GM21390 (cell line): ENCODE measurements around the gene SGTA.

Experiments used
- ATAC-seq: cut with Tn5 transposase; IDR thresholded peaks from one replicate; pipeline ENCODE4 v1.9.1; 2021; ENCODE audit not compliant: unreplicated experiment

Gene SGTA

DNA sequence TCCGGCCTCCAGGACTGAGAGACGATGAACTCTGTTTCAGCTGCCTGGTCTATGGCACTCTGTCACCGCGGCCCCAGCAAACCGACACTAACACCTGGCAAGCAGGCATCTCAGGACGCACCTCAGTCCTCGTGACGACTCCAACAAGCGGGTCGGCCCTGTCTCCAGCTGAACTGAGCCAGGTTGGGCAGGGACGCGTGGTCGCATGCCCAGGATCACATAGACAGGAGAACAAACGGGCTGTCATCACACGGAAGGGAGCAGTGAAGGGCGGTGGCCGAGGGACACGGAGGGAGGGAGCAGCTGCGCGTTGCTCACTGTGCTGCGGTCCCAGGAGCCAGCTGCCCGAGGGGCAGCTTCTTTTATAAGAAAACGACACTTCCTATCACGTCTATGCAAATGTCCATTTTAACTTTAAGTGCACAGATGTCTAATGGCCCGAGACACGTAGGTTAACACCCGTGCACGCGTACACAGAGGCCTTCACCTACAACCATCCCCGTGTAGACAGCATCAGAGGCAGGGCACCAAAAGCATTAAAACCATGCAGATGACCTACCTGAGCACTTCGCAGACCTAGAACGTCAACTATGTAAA is 8.9 kb downstream of the SGTA start:
- ATAC-seq = no peak

DNA sequence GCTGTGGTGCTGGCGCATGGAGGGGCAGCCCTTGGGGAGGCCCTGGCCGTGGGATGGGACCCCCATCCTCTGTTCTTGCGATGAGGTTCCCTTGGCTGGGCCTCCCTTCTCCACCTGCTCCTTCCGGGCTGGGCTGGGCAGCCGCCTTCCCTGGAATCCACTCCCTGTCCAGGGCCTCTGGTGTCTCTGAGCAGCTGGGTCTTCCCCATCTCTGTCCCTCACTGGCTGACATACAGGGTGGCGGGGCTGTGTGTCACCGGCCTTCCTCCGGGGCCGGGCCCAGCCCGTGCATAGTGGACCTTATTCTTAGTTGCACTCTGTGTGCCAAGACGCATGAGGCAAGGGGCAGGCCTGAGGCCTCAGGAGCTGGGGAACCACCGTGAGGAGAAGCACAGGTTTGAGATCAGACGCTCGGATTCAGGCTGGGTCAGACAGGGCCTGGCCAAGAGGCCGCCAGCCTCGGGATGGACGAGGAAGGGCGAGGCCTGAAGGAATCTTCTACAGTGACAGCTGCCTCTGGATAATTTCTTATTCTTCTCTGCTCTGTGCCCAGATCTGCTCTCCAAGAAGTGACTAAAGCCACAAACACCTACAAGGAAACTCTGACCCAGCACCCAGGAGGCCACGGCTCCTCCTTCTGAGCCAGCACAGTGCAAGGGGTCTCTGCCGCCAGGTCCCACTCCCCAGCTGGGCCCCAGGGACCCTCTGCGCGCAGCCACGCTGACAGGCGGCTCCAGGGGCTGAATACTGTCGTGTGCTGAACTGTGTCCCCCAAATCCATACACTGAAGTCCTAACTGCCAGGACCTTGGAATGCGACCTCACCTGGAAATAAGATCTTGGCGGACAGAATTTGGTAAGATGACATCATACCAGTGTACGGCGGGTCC is 11.0 kb downstream of the SGTA start:
- ATAC-seq = no peak

DNA sequence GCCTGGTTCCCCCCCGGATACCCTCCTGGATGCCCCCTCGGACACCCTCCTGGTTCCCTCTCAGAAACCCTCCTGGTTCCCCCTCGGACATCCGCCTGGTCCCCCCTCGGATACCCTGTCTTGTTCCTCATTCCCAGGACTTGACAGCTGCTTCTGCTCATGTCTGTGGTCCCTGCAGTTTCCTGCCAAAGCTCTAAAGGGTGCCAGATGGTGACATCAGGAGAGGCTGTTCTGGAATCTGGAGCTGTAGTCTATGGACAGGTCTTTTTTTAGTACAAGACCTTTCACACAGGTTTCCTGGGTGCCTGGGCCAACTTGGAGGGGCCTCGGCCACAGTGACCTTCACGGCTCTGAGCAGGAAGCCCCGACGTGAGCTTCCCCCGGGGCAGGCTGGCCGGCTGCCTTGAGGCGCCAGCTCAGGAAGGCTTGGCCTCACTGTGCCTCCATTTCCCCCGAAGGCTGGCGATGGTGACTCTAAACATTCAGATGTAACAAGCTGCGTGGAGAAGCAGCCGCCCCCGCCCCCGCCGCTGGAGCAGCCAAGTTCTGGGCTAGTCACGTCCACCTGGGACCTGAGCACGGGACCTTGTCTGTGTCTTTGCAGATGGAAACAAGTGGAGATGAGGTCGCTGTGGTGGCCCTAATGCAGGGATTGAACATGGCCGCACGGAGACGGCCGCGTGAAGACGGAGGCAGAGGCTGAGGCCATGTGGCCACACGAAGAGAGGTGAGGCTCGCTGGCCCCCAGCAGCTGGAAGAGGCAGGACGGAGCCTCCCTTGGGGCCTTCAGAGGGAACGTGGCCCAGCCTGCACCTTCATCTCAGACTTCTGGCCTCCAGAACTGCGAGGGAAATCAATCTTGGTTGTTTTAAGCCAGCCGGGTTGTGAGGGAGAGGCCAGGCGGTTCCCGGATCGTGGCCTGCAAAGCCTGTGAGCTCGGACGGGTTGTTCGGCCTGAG is 12.7 kb downstream of the SGTA start:
- no peak for ATAC-seq

DNA sequence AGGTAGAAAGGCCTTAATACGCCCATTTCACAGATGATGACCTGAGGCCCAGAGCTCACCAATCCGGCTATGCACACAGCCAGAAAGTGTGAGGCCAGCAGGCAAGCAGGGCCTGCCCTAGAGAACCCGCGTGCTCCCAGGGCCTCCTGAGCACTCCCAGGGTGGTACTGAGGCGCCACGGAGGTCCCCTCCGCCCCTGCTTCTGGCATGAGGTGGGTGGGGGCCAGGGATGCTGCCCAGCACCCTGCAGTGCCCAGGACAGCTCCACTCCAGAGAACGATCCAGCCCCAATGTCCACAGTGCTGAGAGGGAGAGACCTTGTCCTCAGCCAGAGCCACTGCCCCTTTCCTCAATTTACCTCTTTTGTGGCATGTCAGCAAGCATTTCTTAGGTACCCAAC is 13.9 kb downstream of the SGTA start:
- no peak for ATAC-seq

DNA sequence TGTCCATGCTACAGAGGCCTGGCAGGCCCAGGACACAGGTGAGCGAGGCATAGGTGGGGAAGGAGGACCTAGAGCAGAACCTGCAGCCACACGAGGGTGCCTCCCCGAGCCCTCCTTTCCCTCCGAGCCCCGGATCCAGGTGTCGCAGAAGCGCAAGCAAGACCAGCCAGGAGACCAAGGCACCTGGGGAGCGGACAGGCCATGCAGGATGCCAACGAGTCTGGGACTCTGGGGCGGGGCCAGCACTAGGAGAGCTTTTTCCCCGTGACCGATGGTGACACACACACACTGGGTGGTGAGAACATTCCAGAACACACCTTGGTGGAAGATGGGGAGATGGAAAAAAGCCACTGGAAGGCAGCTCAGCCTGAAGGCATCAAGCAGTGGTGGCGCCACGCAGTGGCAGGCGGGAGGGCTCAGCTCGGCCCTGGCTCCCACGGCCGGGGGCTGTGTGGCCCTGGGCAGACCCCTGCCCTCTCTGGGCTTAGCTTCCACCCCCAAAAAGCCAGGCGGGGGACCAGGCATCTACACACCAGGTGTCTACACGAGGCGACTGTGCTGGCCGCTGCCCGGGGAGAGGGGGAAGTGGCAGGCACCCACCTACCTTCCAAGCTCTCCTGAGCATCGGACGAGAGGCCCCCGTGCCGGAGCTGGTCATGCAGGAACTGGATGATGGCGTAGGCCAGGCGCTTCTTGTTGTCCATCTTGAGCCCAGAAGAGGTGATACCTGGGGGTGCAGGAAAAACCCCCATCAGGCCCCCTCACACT is 14.5 kb downstream of the SGTA start:
- ATAC-seq = no peak

DNA sequence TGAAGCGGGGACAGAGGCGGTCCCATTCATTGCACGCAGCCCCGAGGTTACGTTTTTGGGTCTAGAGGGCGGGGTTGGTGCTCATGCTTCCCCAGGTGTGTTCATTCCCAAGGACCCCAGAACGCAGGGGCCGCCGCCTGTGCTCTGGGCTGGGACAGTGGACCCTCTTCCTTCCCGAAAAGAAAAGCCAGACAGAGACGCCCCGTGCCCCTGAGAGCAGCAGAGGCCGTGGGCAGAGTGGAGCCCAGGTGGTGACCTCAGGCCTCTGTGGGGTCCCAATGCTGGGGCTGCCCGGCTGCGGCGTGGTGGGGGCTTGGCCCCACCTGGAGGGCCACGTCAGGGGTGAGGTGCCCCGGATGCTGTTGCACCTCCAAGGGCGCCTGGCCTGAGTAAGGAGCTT is 15.4 kb downstream of the SGTA start:
- no peak for ATAC-seq

DNA sequence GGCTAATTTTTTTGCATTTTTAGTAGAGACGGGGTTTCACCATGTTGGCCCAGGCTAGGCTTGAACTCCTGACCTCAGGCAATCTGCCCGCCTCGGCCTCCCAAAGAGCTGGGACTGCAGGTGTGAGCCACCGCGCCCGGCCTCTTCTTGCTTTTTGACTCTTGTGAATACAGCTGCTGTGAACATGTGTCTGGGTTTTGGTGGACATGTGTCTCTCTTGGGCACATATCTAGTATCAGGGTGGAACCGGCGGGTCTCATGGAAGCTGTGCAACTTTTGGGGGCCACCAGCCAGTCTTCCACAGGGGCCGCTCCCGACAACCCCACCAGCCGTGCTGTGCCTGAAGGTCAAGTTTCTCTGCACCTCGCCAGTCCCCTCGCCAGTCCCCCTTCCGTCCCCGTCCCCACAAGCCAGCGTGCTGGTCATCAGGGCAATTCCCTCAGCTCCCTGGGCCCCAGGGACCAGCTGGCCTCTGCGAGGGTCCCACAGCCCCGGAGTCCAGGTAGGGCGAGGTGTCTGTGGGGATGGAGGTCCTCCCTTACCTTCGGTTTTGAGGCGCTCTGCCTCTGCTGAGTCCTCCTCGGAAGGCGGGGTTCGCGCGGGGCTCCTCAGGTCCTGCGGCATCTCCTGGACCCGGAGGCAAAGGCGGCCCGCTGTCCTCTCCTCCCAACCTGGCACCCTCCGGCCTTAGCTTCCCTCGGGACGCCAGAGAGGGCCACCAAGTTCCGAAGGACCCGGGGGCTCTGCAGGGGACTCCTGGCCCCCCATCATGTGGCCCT is 16.3 kb downstream of the SGTA start:
- ATAC-seq = no peak

DNA sequence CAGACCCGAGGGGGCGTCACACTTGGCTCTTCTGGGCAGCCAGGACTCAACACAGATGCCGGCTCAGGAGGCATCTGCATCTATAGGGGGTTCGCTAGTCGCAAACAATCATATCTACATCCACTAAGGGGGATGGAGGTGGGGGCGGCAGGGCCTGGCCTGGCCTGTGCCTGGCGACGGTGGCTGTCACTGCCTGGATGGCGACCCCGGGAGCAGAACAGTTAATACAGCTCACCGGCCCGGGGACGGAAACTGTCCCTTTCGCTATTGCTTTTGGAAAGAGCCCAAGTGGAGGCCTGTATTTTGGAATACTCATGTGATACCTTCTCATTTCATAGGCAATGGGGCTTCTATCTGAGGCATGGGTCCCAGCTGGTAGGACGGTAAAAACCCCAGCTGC is 17.7 kb downstream of the SGTA start:
- no peak for ATAC-seq

DNA sequence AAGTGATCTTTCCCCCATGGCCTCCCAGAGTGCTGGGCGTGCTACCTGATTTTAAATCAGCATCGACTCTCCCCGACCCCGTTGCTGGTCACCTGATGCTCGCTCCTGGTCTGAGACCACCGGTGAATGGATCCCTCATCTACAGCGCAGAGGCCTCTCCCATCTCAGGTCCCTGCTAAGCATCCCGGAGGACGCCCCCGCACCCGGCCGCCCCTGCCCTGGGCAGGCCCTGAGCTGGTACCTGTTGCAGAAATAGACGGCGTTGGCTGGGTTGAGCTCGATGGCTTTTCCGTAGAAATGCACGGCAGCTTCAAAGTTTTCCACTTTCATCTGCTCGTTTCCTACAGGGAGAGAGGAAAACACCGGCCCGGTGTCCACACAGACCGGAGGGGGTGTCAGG is 18.1 kb downstream of the SGTA start:
- ATAC-seq = no peak

DNA sequence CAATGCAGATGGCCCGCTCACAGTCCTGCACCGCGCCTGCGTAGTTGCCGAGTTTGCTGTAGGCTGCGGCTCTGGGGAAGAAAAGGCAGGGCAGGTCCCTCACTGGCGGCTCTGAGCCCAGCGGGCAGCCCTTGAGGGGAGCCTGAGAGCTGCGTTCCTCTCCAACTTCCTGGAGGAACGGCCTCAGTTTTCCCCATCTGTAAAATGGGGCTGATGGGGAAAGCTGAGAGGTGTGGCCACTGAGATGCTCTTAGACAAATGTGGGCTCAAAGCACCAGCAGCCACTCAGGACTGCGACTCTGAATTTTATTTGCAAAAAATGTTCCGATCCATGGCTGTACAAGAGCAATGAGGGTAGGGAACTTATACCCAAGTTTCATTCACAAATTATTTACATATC is 19.4 kb downstream of the SGTA start:
- no peak for ATAC-seq

DNA sequence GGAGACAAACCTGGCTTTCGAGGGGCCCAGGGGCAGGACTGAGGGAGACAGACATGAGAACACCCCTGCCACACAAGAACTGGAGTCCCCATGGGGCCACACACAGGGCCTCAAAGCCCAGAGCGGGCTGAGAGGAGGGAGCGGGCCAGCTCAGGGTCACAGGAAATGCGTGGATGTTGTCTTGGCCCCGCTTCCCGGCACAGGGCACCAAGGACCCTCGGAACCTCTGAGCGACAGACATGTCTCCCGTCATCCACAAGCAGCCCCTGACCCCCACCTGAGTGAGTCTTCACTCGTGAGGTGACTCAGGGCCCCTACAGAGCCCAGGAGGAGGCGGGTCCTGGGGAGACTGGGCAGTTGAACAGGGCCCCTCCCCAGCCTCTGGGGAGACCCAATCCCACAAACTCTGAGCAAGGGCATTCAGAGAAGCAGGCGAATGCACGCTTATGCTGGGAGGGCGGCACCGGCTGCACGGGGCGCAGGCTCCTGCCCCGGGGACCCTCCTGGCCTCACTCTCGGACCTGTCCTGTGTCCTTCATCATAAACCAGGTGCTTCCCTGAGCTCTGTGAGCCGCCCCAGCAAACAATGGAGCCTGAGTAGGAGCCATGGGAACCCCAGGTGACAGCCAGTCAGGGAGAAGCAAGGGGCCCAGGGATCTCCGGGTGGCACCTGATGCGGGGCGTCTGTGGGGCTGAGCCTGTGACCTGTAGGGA is 20.1 kb downstream of the SGTA start:
- ATAC-seq = no peak

DNA sequence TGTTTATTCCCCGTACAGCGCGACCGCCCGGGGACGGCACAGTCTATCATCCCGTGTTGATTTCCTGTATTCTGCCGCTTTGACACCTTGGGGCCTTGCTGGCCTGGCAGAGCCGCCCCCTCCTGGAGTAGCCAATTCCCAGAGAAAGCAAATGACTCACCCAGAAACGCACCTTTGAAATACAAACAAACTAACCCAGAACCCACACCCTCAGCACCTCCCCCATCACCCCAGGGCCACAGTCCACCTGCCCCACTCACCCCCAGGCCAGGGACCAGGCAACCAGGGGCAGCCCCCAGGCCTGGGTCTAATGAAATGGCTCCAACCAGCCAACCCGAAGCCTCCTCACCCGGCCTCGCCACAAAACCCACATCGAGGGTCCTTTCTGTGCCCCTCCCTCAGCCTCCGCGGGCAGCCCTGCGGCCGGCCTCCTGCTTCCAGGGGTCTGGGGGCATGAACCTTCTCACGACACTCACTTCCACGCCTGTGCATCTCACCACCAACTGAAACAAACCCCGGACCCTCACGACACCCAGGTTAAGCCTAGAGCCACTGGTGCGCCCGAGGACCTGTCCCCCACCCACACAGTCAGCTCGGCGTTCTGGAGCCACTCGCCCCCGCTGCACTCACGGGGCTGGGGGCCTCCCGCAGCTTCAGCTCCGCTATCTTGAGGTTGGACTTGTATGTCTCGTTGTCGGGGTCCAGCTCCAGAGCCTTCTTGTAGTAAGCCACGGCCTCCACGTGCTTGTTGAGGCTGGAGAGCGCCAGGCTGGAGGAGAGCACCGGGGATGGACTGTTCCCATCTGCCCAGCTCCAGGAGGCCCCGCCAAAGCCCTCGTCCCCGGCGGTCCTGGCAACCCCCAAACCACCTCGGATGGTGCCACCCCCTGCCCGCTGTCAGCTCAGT is 20.9 kb downstream of the SGTA start:
- ATAC-seq = no peak

DNA sequence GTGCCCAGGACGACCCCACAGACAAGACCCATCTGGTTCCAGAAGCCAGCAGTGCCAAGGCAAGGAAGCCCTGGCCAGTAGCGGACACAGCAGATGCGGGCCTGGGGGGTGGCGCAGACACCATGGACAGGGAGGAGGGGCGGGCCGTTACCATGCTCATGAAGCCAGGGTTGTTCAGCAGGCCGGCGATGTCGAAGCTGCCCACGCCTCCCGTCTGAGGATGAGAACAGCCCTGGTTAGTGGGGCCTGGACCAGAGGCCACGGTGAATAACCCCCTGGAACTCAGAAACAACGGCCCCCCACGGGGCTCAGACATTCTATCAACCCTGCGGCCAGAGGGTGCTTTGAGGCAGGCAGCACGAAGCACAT is 21.8 kb downstream of the SGTA start:
- ATAC-seq = no peak

DNA sequence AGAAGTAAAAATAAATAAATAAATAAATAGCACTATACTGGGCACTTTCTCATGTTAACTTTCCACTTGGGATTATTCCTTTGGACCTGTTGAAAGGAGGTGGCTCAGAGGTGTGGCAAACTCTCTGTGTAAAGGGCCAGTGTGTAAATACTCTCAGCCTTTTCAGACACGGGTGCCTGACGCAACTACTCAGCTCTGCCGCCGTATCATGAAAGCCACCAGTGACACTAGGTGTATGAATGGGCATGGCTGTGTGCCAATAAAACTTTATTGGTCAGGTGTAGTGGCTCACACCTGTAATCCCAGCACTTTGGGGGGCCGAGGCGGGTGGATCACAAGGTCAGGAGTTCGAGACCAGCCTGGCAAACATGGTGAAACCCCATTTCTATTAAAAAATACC is 23.1 kb downstream of the SGTA start:
- no peak for ATAC-seq

DNA sequence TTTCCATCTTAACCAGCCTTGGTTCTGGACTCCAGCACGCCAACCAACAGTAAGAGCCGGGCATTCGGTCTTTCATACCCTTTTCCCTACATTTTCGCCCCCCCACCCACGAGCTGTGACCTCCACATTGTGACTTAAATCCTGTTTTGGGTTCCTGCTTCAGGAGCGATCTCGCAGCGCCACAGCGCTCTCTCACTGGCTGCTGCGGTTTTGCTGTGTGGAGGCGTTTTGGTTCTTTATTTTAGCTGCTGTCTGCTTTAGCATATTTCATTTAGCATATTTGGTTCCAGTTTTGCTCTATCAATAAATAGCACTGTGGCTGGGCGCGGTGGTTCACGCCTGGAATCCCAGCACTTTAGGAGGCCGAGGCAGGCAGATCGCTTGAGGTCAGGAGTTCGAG is 23.7 kb downstream of the SGTA start:
- ATAC-seq = no peak

DNA sequence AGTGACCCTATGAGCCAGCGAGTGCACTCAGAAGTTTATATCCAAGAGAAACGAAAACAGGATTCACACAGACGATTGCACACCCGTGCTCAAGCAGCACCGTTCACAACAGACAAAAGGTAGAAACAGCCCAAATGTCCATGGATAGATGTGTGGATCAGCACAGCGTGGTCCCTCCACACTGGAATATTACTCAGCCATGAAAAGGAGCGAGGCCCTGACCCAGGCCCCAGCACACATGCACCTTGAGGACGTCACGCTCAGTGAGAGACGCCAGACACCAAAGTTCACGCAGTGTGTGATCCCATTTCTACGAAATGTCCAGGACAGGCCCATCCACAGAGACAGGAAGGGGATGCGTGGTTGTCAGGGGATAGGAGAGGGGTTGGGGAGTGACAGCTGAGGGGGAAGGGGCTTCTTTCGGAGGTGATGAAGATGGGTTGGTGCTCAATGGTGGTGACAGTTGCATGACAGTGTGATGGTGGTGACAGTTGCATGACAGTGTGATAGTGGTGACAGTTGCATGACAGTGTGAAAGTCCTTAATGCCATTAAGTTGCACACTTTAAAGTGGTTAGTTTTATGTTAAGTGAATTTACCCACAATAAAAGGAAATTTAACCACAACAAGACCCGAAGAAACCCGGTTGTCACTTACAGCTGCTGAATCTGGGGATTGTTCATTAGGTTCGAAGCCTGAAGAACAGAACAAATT is 24.3 kb downstream of the SGTA start:
- no peak for ATAC-seq

DNA sequence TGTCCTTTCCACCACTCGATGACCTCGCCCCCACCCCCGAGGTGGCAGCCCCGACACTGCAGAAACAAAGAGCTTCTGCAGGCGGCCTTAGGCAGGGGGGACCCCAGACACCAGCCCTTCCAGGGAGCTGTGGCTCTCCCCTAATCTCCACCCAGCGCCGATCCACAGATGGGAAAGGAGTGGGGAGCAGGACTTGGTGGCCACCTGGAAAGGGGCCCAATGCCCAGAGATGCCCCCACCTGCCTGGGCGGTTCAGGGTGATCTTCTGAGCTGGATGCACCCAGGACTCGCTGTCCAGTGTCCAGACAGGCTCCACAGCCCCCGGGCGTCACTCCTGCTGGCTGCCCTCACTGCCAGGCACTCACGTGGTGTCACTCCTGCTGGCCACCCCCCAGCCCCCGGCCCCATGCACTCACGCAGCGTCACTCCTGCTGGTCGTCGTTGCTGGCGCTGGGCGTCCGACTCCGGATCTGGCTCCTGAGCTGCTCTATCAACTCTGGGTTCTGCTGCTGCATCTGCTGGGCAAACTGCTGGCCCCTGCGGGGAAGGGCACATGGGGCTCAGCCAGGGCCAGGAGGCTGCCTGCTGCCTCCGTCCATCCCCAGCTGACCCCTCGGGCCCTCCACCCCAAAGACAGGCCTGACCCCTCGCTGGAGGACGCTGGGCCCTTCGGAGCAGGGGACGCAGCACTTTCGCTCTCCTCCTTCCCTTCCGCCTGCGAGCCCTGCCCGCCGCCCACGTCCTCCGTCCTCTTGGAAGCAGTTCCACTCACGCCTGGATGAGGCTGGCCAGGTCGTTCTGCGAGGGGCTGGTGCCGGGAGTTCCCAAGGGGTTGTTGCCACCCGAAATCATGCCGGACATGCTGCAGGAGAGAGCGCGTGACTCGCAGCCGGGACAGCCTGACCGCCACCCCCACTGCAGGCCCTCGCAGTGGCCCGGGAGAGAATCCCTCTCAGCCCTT is 25.9 kb downstream of the SGTA start:
- no peak for ATAC-seq
